GM18498 (cell line): ENCODE data around the gene ERBB4.

ENCODE experiments used
- ATAC-seq: cut with Tn5 transposase; IDR thresholded peaks from one replicate; pipeline ENCODE4 v1.9.1; 2021; ENCODE audit warnings: mild to moderate bottlenecking, moderate library complexity; ENCODE audit not compliant: unreplicated experiment

Gene ERBB4

GRCh38 chr2:211864328-211864727 is 674.3 kb downstream of the ERBB4 start:
- no peak for ATAC-seq

- no peak for ATAC-seq
Observed at GRCh38 chr2:211860224-211860623, 678.4 kb downstream of the ERBB4 start.

DNA sequence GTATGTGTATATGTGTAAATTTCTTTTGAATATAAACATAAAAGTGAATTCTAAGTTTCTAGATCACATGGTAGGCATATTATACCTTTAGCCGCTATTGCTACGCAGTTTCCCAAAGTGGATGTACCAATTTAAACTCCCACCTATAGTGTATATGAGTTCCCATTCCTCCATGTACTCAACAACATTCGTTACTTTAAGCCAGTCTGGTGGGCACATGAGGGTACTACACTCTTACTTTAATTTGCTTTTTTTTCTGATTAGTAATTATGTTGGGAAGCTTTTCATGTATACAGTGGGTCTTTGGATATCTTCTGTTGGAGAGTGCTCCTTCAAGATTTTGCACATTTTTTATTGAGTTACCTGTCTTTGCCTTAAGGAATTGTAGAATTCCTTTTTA is 683.8 kb downstream of the ERBB4 start:
- ATAC-seq, result no peak

DNA sequence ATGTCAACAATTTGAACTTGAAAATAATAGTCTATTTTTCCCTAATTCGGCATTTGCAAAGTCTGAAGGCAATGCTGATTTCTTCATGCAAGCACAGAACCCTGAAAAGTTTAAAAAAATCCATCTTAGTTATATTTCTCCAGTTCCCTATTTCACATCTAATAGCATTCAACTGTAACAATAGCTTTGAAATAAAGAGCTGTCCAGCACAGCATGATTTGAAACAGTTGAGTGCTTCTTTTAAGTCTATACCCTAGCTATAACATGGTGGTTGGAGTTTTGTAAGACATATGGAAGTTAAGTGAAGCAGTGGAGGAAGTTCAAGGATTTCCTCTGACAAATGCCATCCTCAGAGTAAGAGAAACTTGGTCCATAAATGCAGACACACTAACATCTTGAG is 691.9 kb downstream of the ERBB4 start:
- no peak for ATAC-seq

- ATAC-seq, result no peak
Observed at GRCh38 chr2:211846036-211846400, 692.6 kb downstream of the ERBB4 start.

DNA sequence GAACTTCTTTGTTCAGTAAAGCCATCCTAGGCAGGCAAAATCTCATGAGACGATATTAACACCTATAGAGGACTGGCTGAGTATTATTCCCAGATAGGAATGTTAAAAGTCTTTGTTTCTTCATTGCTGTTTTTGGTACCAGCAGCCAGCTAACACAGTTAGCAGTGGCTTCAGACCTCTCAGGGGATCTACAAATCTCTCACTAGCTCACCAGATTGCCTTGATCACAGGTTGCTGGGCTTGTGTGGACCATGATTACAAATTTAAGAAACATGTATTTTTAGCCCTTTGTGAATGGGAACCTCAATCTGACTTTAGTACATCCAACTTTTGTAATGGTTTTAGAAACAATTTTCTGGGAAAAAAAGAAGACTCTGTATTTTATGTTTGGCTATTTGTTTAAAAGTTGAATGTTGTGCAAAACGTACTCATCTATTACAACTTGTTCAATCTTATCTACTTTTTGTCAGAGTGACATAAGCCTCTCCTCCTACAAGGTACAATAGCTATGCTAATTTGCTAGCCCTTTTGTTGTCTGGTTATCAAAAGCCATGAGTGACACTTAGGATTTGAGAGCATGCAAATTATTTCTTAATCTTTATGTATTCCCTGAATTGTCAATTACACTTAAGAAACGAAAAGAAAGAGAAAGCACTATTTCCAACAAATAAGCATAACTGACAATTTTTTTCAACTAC is 693.1 kb downstream of the ERBB4 start:
- no peak for ATAC-seq

DNA sequence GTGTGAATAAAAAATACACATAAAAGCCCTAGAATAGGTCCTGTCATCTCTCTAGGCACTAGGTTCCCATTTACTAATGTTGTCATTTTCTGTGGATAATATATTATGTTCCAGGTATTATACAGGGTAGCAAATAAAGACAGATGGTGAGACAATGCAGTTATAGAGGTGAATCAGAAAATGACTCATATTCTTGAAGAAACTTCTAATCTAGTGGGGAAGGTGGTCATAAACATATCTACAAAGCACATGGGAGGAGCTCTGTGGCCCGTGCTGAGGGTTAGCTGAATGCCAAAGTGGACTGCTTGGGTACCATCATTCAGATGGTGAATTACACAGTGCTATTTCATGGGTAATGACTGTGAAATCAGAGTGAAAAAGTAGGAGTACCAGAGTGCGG is 700.9 kb downstream of the ERBB4 start:
- ATAC-seq, result no peak

- ATAC-seq, result no peak
Observed at GRCh38 chr2:211837206-211837605, 701.4 kb downstream of the ERBB4 start.

DNA sequence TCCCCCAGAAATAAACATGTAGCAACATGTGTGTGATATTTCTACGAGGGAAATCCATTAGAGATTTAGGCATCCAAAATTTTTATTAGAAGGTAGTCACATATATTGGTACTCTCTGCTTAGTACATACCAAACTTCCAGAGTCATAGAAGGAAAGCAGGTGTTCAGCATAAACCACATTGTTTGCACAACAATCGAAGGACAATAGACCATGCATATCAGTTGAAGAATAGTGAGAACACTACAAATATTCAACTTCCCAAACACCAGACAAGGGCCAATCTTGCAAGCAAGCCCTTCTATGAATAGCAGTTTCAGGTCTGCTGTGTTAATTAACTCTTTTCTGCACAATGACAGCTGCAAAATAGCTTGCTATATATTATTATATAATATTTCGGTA is 702.2 kb downstream of the ERBB4 start:
- no peak for ATAC-seq

DNA sequence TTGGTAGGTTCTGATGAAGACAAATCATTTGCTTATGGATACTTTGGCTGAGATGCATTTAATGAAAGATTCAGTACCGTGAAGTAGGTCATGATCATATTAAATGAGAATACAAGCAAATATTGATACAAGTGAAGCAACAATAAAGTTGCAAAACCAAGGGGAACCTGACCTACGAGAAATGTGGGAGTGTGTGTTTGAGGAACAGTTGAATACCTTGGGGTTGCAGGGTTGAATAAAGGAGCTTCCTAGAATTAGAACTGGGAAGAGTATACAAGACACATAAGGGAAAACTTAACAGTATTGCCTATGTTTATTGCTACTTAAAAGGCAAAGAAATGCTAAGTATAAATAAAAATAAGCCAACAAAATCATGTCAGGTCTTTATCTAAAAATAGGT is 702.9 kb downstream of the ERBB4 start:
- ATAC-seq, result no peak

- no peak for ATAC-seq
Observed at GRCh38 chr2:211833582-211834279, 704.9 kb downstream of the ERBB4 start.

DNA sequence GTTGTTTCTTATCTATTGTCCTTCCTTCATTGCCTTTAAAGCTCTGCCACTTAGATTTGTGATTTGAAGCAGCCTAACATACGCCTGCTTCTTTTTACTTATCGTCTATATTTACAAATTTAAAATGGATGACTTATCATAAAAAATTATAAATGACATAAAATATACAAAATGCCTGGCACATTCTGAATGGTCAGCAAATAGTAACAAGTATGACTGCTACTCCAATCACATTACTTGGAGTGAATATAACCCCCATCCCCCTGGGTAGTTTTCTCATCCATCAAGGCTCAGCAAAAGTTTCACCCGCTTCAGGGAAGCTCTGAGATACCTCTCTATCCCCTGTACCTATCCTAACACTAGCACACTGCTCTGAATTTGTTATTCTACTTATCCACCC is 708.9 kb downstream of the ERBB4 start:
- ATAC-seq, result no peak

DNA sequence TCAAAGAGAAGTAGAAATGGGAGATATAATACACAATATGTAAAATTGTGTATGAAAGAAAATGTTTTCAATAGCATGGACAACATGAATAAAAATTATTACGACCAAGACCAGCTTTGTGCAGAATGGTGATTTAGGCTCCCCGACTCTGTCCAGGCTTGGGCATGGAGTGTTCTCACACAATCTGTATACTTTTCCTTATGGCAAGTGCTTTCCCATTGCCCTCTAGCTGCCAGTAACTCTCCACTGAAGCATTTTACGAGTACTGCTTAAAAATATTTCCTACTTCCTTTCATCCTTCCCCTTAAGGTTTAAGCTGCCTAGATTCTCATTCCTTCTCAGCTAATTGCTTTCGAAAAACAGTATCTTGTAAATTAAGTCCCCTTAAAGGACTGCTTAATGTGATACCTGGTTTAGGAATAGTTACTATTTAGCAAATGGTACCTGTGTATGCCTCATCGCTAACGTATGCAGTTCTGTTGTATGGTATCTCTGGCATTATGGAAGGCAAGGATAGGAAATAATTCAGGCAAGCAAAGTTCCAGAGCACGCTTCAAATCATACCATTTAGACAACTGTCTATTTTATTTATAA is 714.6 kb downstream of the ERBB4 start:
- ATAC-seq, result no peak

DNA sequence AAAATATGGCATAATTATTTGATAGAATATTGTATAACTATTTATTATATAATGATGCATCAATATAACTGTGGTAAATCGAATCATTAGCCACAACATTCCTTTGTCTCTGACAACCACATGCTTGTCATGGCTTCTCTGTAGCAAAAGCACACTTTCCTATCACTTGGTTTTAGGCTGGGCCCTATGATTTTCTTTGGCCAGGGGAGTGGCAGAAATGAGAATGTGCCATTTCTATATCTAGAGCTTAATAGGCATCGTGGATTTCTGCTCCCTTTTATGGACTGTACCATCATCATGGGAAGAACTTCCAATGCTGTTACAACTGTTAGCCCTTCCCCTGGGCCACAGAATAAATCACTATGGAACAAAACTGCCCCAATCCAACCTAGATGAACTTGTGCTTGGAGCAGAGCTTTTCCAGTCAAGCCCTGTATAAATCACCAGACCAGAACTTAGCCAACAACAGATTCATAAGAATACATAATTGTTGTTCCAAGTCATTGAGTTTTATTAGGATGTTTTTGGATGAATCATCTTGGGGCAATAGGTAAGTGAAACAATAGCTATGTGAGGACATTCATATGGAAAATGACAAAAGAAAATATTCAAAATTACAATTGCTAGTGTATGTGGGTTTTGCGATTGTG is 715.8 kb downstream of the ERBB4 start:
- ATAC-seq, result no peak

GRCh38 chr2:211816754-211817153 is 721.8 kb downstream of the ERBB4 start:
- ATAC-seq, result no peak

- no peak for ATAC-seq
Observed at GRCh38 chr2:211812587-211812986, 726.0 kb downstream of the ERBB4 start.

DNA sequence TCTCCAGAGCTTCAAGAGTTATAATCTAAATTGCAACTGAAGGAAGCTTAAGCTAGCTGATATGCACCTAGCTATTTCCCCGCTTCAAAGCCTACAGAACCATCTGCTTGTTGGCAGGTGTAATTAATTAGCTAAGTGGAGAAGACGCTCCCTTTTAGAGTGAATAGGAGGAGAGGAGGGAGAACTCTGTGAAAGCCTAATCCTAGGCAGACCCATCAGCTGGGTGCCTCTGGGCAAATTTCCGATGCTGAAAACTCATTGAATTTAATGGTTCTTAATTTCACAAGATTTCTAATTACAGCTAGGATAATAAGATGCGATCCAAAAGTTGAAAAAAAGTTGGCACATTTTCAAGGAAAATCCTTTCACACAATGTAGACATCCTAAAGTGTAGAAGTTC is 735.9 kb downstream of the ERBB4 start:
- ATAC-seq, result no peak

- ATAC-seq, result no peak
Observed at GRCh38 chr2:211800001-211800400, 738.6 kb downstream of the ERBB4 start.

GRCh38 chr2:211798868-211799267 is 739.7 kb downstream of the ERBB4 start:
- ATAC-seq, result no peak

- no peak for ATAC-seq
Observed at GRCh38 chr2:211793690-211794089, 744.9 kb downstream of the ERBB4 start.

- no peak for ATAC-seq
Observed at GRCh38 chr2:211789982-211790381, 748.6 kb downstream of the ERBB4 start.

GRCh38 chr2:211766689-211767088 is 771.9 kb downstream of the ERBB4 start:
- ATAC-seq, result no peak
